Naive thymus-derived CD8-positive, alpha-beta T cell (primary cell): Measurements from ENCODE around the gene KCNMB1. TPM values are rescaled to one million over a fixed set of nuclear protein-coding genes. Genes with fewer than 3 reads are reported as not detected.
"Not testable (repeated sequence)": the region's sequence is repeated elsewhere in the genome, so short reads cannot be mapped to it uniquely, and the experiment has no call there.

Source experiments
- ATAC-seq, 2 donors: fragments of 150-1000 bp; cut with Tn5 transposase in 1 of 2; sonication (Bioruptor Pico), chemical (Tn5 transposase) in 1 of 2; 1 replicate in 1 of 2; 2 replicates in 1 of 2; pipeline ENCODE4 v1.10.0; 2021; ENCODE audit warnings: mild to moderate bottlenecking in 2 of 2, moderate library complexity in 2 of 2
- POLR2A ChIA-PET: fragments of 350-600 bp; sonication (Branson Sonifier 250); formaldehyde crosslinking; loops from one replicate; lab custom pipeline; 2021; ENCODE audit warnings: antibody characterized with exemption; lab: Charles Lee
- DNase-seq, 10 donors: peaks; one replicate each; pipeline versions ENCODE4 v3.0.0 to v3.0.0-alpha.2; 2020 to 2022
- H3K27ac Mint-ChIP-seq, 10 donors: one replicate each; pipeline ENCODE4 v1.8.0; 2020 to 2022; ENCODE audit warnings: mild to moderate bottlenecking in 10 of 10, mixed read lengths in 10 of 10, moderate library complexity in 4 of 10, inconsistent platforms in 1 of 10
- H3K27me3 Mint-ChIP-seq, 5 donors: one replicate each; pipeline ENCODE4 v1.8.0; 2021 to 2022; ENCODE audit warnings: mixed read lengths in 5 of 5
- H3K36me3 Mint-ChIP-seq, 3 donors: one replicate each; pipeline ENCODE4 v1.8.0; 2020 to 2022; ENCODE audit warnings: mixed read lengths in 3 of 3, mild to moderate bottlenecking in 2 of 3, inconsistent platforms in 1 of 3
- H3K4me1 Mint-ChIP-seq, 4 donors: one replicate each; pipeline ENCODE4 v1.8.0; 2021 to 2022; ENCODE audit warnings: mixed read lengths in 4 of 4
- H3K4me3 Mint-ChIP-seq, 10 donors: one replicate each; pipeline ENCODE4 v1.8.0; 2020 to 2022; ENCODE audit warnings: mild to moderate bottlenecking in 10 of 10, mixed read lengths in 10 of 10, moderate library complexity in 6 of 10, inconsistent platforms in 1 of 10
- H3K9me3 Mint-ChIP-seq, 9 donors: one replicate each; pipeline ENCODE4 v1.8.0; 2020 to 2022; ENCODE audit warnings: mixed read lengths in 9 of 9, mild to moderate bottlenecking in 3 of 9, inconsistent platforms in 1 of 9, moderate library complexity in 1 of 9
- polyA plus RNA-seq, 3 donors: library from polyadenylated mRNA; unstranded; fragments of 300-500 nt; fragmentation: Illumina TruSeq; gene quantifications; one replicate each; pipeline ENCODE4 v1.2.3, GENCODE V29; 2021
- total RNA-seq, 8 experiments: library from RNA in 2 of 8; stranded (reverse) in 2 of 8; gene quantifications; one replicate each; pipeline ENCODE4 v1.2.3 and lab custom pipeline; 2021 to 2026

Gene KCNMB1
- total and polyA plus RNA-seq, 5 experiments from 2014 or later, result 0.06 TPM; not detected in 4

DNA sequence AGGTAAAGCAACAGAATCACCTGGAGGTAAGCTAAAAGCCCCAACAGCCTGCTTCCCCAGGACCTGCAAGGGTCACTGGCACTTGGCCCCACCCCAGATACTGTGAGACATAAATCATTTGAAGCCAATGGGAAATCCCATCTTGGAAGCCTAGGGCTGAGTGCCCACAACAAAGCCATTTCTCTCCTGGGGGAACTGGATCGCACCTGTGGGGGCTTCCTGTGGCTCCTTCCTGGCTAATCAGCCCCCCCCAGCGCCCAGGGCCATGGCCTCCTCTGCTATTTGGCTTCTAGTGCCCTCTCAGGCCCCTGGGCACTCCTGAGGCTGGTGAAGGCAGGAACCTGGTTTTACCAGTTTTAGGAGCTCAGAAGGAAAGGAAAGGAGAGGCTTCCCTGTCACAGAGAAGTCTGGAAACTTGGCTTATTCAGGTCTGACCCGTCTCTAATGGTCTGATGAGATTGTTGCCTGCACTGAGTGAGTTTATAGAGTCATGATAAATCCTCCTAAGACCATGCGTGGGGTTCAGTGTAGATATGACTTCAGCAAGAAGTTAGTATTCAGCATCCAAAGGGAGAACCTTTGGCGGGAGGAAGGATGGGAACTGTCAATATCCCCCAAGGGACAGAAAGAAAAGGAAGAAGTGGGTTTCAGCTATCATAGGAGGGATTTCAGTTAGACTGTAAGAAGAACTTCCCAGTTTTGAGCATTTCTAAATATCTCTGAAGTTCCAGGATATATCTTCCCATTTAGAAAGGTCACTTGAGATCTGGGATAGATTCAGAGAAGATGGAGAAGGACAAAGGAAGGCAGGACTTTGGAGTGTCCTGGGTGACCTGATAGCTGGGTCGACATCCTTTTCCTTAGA, 1.2 kb downstream of the KCNMB1 start:
- Mint-ChIP-seq H3K4me3 (no peak overlapping the region), H3K27ac (peak overlapping the region in 1 of 10 donors; percentile 24), H3K36me3 (no peaks in the 10 kb centered on the region), H3K4me1 (peaks cover 1 to 13% (median 11%) of the 10 kb centered on the region in 4 donors), H3K9me3 (no peaks in the 10 kb centered on the region), H3K27me3 (peaks cover 0 to 13% (median 2%) of the 10 kb centered on the region in 5 donors)
- ATAC-seq (no peak), DNase-seq (no peak)
- POLR2A ChIA-PET, result no interaction called here

- Mint-ChIP-seq H3K4me1 (peaks cover 3 to 9% (median 7%) of the 10 kb centered on the region in 4 donors), H3K36me3 (no peaks in the 10 kb centered on the region), H3K27me3 (peaks cover 0 to 13% (median 2%) of the 10 kb centered on the region in 5 donors), H3K27ac (no peak overlapping the region), H3K9me3 (no peaks in the 10 kb centered on the region), H3K4me3 (no peak overlapping the region)
- ATAC-seq (no peak), DNase-seq (no peak)
- POLR2A ChIA-PET, result no interaction called here
Measured at GRCh38 chr5:170386743-170387395, 2.3 kb downstream of the KCNMB1 start.

DNA sequence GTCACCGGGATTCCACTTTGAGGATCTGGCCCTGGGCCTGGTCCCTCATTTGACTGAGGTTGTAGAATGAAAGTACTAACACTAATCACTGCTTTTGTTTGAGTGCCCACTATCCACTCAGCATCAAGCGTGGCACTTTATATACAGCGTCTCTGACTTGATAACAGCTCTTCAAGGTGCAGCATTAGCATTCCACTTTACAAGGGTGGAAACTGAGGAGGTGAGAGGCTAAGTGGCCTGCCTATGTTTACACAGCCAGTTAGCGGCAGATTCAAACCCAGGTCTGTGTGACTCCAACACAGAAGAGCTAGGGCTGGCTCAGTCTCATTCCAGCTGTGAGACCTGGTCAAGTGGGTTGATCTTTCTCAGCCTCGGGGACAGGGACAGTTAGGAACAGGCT, 5.9 kb downstream of the KCNMB1 start:
- no peak overlapping the region for H3K4me3 Mint-ChIP-seq
- H3K4me1 Mint-ChIP-seq, result peaks cover 0 to 4% (median 0%) of the 10 kb centered on the region in 4 donors
- no peaks in the 10 kb centered on the region for H3K36me3 Mint-ChIP-seq
- no peaks in the 10 kb centered on the region for H3K9me3 Mint-ChIP-seq
- DNase-seq (no peak), ATAC-seq (no peak)
- no peak overlapping the region for H3K27ac Mint-ChIP-seq
- H3K27me3 Mint-ChIP-seq, result peaks cover 0 to 9% (median 2%) of the 10 kb centered on the region in 5 donors
- POLR2A ChIA-PET, result interaction anchor here (0.7 kb wide), 1 partner anchor 136 kb away, joined by 13 read pairs; no protein-coding TSS in a partner anchor

DNA sequence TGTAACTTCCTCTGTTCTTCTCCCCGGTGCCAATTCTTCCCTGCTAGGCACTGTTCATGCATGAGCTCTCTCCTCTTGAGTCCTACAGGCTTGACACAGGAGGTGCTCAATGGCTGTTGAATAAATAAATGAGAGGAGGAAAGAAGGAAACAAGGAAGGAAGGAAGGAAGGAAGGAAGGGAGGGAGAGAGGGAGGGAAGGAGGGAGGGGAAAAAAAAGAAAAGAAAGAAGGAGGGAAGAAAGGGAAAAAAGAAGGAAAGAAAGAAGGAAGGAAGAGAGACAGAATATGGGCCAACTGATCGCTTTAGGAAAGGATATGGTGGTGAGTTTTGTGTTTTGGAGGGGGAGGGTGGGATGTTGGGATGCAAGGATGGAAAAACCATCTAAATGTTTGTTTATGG, 6.4 kb downstream of the KCNMB1 start:
- DNase-seq, result no peak
- no peaks in the 10 kb centered on the region for H3K36me3 Mint-ChIP-seq
- no peak overlapping the region for H3K4me3 Mint-ChIP-seq

DNA sequence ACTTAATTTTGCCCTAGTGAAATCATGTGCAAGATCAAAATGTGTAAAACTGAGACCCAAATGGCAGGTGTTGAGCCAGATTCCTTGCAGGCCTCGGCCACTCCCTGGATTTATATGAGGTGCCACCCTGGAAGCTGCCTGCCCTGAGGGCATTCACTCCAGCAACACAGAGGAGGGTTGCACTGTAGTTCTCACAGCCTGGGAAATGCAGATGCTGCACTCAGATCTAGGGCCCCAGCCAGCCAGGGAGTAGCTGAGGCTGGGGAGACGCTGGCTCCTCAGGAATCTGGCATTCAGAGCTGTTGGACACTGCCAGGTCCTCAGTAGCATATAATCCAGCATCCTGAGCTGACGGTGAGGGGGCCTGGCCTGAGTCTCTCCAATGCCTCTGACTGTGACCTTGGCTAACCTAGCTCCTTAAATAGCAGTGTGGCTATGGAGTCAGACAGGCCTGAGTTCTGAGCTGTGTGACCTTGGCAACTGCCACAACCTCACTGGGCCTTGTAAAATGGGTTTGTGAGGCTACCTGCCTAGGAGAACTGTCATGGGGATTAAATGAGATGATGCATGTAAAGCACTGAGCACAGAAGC, 8.7 kb downstream of the KCNMB1 start:
- Mint-ChIP-seq H3K4me3 (no peak overlapping the region), H3K27me3 (peaks cover 0 to 6% (median 0%) of the 10 kb centered on the region in 5 donors), H3K9me3 (no peaks in the 10 kb centered on the region), H3K27ac (peak overlapping the region in 1 of 10 donors; percentile 20), H3K4me1 (peaks cover 0 to 4% (median 0%) of the 10 kb centered on the region in 4 donors), H3K36me3 (peaks cover 0 to 5% (median 0%) of the 10 kb centered on the region in 3 donors)
- ATAC-seq, result no peak
- DNase-seq, result no peak
- POLR2A ChIA-PET, result interaction anchor here (0.6 kb wide), 1 partner anchor 21 kb away, joined by 3 read pairs; no protein-coding TSS in a partner anchor

More for the DNA sequence above, 6.4 kb downstream of the KCNMB1 start:
- ATAC-seq, result no peak
- H3K27ac Mint-ChIP-seq, result no peak overlapping the region
- H3K4me1 Mint-ChIP-seq, result peaks cover 0 to 4% (median 0%) of the 10 kb centered on the region in 4 donors
- H3K9me3 Mint-ChIP-seq, result no peaks in the 10 kb centered on the region
- POLR2A ChIA-PET, result interaction anchor here (0.7 kb wide), 1 partner anchor 136 kb away, joined by 13 read pairs; no protein-coding TSS in a partner anchor
- H3K27me3 Mint-ChIP-seq, result peaks cover 0 to 9% (median 2%) of the 10 kb centered on the region in 5 donors

- Mint-ChIP-seq H3K36me3 (peaks cover 0 to 5% (median 0%) of the 10 kb centered on the region in 3 donors), H3K4me3 (no peak overlapping the region), H3K27me3 (peaks cover 0 to 6% (median 0%) of the 10 kb centered on the region in 5 donors), H3K9me3 (no peaks in the 10 kb centered on the region), H3K4me1 (peaks cover 0 to 4% (median 0%) of the 10 kb centered on the region in 4 donors), H3K27ac (no peak overlapping the region)
- ATAC-seq (no peak), DNase-seq (no peak)
- POLR2A ChIA-PET, result no interaction called here
Measured at GRCh38 chr5:170378740-170379139, 10.4 kb downstream of the KCNMB1 start.

GRCh38 chr5:170377027-170377426, 12.1 kb downstream of the KCNMB1 start:
- H3K27ac Mint-ChIP-seq, result no peak overlapping the region
- ATAC-seq (no peak), DNase-seq (no peak)
- POLR2A ChIA-PET, result no interaction called here
- H3K36me3 Mint-ChIP-seq, result peaks cover 0 to 5% (median 0%) of the 10 kb centered on the region in 3 donors
- peaks cover 0 to 6% (median 0%) of the 10 kb centered on the region in 5 donors for H3K27me3 Mint-ChIP-seq
- no peak overlapping the region for H3K4me3 Mint-ChIP-seq
- no peaks in the 10 kb centered on the region for H3K9me3 Mint-ChIP-seq
- H3K4me1 Mint-ChIP-seq, result peaks cover 0 to 3% (median 0%) of the 10 kb centered on the region in 4 donors

GRCh38 chr5:170376526-170376925, 12.6 kb downstream of the KCNMB1 start:
- DNase-seq, H3K9me3 Mint-ChIP-seq, POLR2A ChIA-PET, ATAC-seq, H3K4me1 Mint-ChIP-seq, H3K27me3 Mint-ChIP-seq, H3K27ac Mint-ChIP-seq, H3K36me3 Mint-ChIP-seq: not testable (repeated sequence)
- peak overlapping the region in 1 of 10 donors; percentile 14 for H3K4me3 Mint-ChIP-seq

GRCh38 chr5:170375283-170375682, 13.9 kb downstream of the KCNMB1 start:
- Mint-ChIP-seq H3K4me1 (no peaks in the 10 kb centered on the region), H3K4me3 (no peak overlapping the region), H3K36me3 (peaks cover 0 to 5% (median 0%) of the 10 kb centered on the region in 3 donors), H3K9me3 (no peaks in the 10 kb centered on the region), H3K27me3 (peaks cover 0 to 6% (median 0%) of the 10 kb centered on the region in 5 donors), H3K27ac (no peak overlapping the region)
- ATAC-seq, result no peak
- POLR2A ChIA-PET, result no interaction called here
- no peak for DNase-seq

DNA sequence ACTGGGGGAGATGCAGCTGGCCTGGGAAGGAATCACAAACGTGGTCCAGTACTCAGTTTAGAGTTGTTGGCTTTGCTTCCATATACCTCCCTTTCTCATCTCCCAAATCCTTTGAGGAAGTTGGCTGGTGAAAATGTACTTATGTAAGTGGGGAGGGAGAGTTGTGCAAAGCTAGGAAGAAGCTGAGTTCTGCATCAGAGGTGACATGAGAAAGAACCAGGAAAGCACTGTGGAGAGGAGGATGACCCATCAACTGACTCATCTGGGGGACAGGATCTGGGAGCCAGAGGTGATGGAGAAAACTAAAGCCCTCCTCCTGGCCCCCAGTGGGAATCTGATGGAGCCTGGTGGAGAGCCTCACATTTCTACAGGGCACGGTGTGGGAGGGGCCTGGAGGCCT, 16.2 kb downstream of the KCNMB1 start:
- DNase-seq, result no peak
- Mint-ChIP-seq H3K4me3 (no peak overlapping the region), H3K36me3 (peaks cover 0 to 5% (median 0%) of the 10 kb centered on the region in 3 donors), H3K4me1 (no peaks in the 10 kb centered on the region), H3K9me3 (no peaks in the 10 kb centered on the region), H3K27ac (no peak overlapping the region), H3K27me3 (no peaks in the 10 kb centered on the region)
- no peak for ATAC-seq
- POLR2A ChIA-PET, result no interaction called here

- no peaks in the 10 kb centered on the region for H3K36me3 Mint-ChIP-seq
- DNase-seq (no peak), ATAC-seq (no peak)
- POLR2A ChIA-PET, result no interaction called here
- H3K4me1 Mint-ChIP-seq, result peaks cover 0 to 2% (median 0%) of the 10 kb centered on the region in 4 donors
- H3K9me3 Mint-ChIP-seq, result no peaks in the 10 kb centered on the region
- H3K4me3 Mint-ChIP-seq, result no peak overlapping the region
- no peak overlapping the region for H3K27ac Mint-ChIP-seq
- no peaks in the 10 kb centered on the region for H3K27me3 Mint-ChIP-seq
Measured at GRCh38 chr5:170368586-170368985, 20.6 kb downstream of the KCNMB1 start.

DNA sequence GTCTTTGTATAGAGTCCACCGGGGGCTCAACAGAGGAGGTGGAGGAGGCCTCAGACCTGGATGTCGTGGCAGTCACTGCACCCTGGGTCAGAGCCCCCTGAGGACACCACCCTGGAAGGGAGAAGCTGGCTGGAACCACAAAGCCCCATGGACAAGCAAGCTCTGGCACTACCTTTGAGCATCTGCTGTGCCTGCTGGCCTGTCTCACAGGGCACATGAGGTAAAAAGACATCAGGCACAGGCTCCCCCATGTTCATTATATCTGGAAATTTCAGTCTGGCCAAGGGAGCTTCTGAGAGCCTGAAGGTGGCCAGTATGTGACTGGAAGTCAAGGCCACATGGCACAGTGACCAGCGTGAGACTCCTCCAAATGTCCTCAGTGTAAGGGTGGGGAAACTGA, 22.9 kb downstream of the KCNMB1 start:
- POLR2A ChIA-PET, result no interaction called here
- no peaks in the 10 kb centered on the region for H3K9me3 Mint-ChIP-seq
- ATAC-seq, result no peak
- no peak overlapping the region for H3K4me3 Mint-ChIP-seq
- H3K4me1 Mint-ChIP-seq, result peaks cover 0 to 8% (median 0%) of the 10 kb centered on the region in 4 donors
- no peaks in the 10 kb centered on the region for H3K27me3 Mint-ChIP-seq
- H3K27ac Mint-ChIP-seq, result no peak overlapping the region
- no peak for DNase-seq
- H3K36me3 Mint-ChIP-seq, result no peaks in the 10 kb centered on the region
